ACC112 (cell line): ENCODE results near the gene TRPM3.

Experiments used
- H2AFZ ChIP-seq: fragments of 200-600 bp; sonication (generic); one replicate; pipeline ENCODE4 v1.6.0; 2017; ENCODE audit warnings: antibody characterized with exemption, low read length; ENCODE audit not compliant: unreplicated experiment
- H3K27ac ChIP-seq: fragments of 200-600 bp; sonication (generic); 2 replicates; pipeline ENCODE4 v1.5.1; 2014; ENCODE audit warnings: low read depth, mild to moderate bottlenecking, antibody characterized with exemption, low read length, moderate library complexity
- H3K27me3 ChIP-seq: fragments of 200-600 bp; sonication (generic); 2 replicates; pipeline ENCODE4 v1.6.1; 2014; ENCODE audit warnings: mild to moderate bottlenecking, antibody characterized with exemption, low read length, moderate library complexity, mixed read lengths; ENCODE audit not compliant: insufficient read depth
- H3K36me3 ChIP-seq: fragments of 200-600 bp; sonication (generic); 2 replicates; pipeline ENCODE4 v1.6.1; 2016; ENCODE audit warnings: mild to moderate bottlenecking, antibody characterized with exemption, low read length, moderate library complexity, mixed read lengths; ENCODE audit not compliant: insufficient read depth
- H3K4me1 ChIP-seq: fragments of 200-600 bp; sonication (generic); one replicate; pipeline ENCODE4 v1.6.1; 2016; ENCODE audit warnings: low read length, mixed read lengths; ENCODE audit not compliant: insufficient read depth, unreplicated experiment, control insufficient read depth
- H3K4me3 ChIP-seq: fragments of 200-600 bp; sonication (generic); 2 replicates; pipeline ENCODE4 v1.5.1; 2014; ENCODE audit warnings: mild to moderate bottlenecking, low read depth, low read length
- H3K79me2 ChIP-seq: fragments of 200-600 bp; sonication (generic); one replicate; pipeline ENCODE4 v1.6.0; 2016; ENCODE audit warnings: low read length; ENCODE audit not compliant: control insufficient read depth, unreplicated experiment, insufficient read depth

The TRPM3 gene

DNA sequence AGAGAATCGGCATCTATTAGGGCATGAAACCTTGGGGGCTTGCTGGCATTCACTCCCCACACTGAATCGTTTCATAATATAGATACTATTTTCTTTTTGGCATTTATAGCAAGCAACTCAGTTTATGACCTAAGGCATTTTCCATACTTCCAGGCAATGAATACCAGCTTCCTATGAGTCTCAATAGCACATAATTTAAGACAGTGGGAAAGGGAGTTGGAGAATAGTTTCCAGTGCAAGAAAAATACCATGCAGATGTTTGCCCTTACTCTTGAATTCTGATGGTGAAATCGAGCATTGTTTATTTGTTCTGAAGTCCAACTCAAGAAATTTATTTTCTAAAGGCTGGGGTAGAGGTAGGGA is 531.1 kb downstream of the TRPM3 start:
- H3K27me3 ChIP-seq = no peaks in the 10 kb centered on the region
- peak overlapping the region; percentile 41; the same call in 1 of the 2 replicates for H3K4me3 ChIP-seq
- no peaks in the 10 kb centered on the region for H3K36me3 ChIP-seq
- no peaks in the 10 kb centered on the region for H3K79me2 ChIP-seq
- peak overlapping the region; percentile 52 for H2AFZ ChIP-seq
- peaks cover 62% of the 10 kb centered on the region for H3K4me1 ChIP-seq
- peak overlapping the region; percentile 99 for H3K27ac ChIP-seq

DNA sequence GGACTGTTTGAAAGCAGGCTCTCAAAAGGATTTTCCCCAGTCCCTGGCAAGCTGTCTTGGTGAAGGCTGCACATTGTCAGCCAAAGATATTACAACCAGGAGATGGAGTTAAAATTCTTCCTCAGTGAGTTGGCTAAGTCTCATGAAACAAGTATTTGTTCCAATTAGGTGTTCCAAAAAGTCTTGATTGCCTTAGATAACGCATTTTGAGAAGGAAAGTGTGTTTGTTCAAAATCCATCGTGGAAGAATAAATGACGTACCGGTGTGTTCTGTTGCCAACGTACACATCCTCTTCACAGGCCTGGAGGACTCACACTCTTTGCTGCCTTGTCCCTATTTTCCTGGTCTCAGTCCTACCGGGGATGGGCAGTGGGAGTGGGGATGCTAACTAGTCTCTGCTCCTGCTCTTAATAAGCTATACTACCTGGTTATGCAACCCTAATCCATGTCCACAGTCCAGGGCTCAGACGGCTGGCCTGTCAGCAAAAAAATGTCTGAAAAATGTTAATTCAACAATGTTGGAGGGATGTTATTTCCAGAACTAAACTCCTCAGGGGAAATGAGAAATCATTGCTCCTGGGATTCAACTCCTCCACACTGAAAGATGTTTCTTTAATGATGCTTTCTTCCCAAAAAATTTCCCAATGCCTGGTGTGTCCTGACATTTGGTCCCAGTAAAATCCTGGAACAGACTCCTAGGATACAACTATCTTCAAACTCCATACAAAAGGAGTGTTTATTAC is 531.7 kb downstream of the TRPM3 start:
- peak overlapping the region; percentile 99 for H3K27ac ChIP-seq
- H3K4me3 ChIP-seq = peak overlapping the region; percentile 41
- H3K27me3 ChIP-seq = no peaks in the 10 kb centered on the region
- H3K36me3 ChIP-seq = no peaks in the 10 kb centered on the region
- H3K4me1 ChIP-seq = peaks cover 56% of the 10 kb centered on the region
- H3K79me2 ChIP-seq = no peaks in the 10 kb centered on the region
- H2AFZ ChIP-seq = peak overlapping the region; percentile 52

- H3K4me1 ChIP-seq = peaks cover 50% of the 10 kb centered on the region
- H3K79me2 ChIP-seq = no peaks in the 10 kb centered on the region
- H3K4me3 ChIP-seq = peak overlapping the region; percentile 41; the same call in 1 of the 2 replicates
- no peaks in the 10 kb centered on the region for H3K36me3 ChIP-seq
- peak overlapping the region; percentile 99 for H3K27ac ChIP-seq
- no peaks in the 10 kb centered on the region for H3K27me3 ChIP-seq
- peak overlapping the region; percentile 52 for H2AFZ ChIP-seq
Observed at GRCh38 chr9:70588999-70589398, 532.4 kb downstream of the TRPM3 start.

- peak overlapping the region; percentile 99 for H3K27ac ChIP-seq
- H3K4me1 ChIP-seq = peaks cover 50% of the 10 kb centered on the region
- peak overlapping the region; percentile 52 for H2AFZ ChIP-seq
Observed at GRCh38 chr9:70588381-70588780, 533.0 kb downstream of the TRPM3 start.

GRCh38 chr9:70587201-70587600 is 534.2 kb downstream of the TRPM3 start:
- Histone ChIP-seq H3K27me3 (no peaks in the 10 kb centered on the region), H3K4me1 (peaks cover 50% of the 10 kb centered on the region), H3K4me3 (no peak overlapping the region), H3K36me3 (no peaks in the 10 kb centered on the region), H3K27ac (peak overlapping the region; percentile 99), H2AFZ (peak overlapping the region; percentile 19), H3K79me2 (no peaks in the 10 kb centered on the region)

More at GRCh38 chr9:70588381-70588780, 533.0 kb downstream of the TRPM3 start:
- Histone ChIP-seq H3K27me3 (no peaks in the 10 kb centered on the region), H3K79me2 (no peaks in the 10 kb centered on the region), H3K4me3 (no peak overlapping the region), H3K36me3 (no peaks in the 10 kb centered on the region)

GRCh38 chr9:70586476-70586875 is 534.9 kb downstream of the TRPM3 start:
- Histone ChIP-seq H3K27ac (peak overlapping the region; percentile 99), H3K4me3 (no peak overlapping the region), H3K36me3 (no peaks in the 10 kb centered on the region), H3K4me1 (peaks cover 50% of the 10 kb centered on the region), H2AFZ (peak overlapping the region; percentile 25), H3K79me2 (no peaks in the 10 kb centered on the region), H3K27me3 (no peaks in the 10 kb centered on the region)

DNA sequence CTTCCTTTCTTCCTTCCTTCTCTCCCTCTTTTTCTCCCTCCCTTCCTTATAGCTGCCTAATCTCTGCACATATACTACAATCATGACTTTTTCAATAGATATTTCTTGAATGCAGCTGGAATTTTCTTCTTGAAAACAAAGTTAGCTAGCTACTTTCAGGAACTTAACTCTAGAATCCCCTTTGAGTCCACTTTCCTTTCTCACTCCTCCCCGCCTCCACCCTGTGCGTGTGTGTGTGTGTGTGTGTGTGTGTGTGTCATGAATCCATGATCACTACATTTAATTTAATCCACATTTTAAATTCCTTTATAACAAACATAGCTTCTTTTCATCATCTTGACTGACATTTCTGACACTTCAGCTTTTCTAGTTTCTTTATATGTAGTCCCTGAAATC is 539.5 kb downstream of the TRPM3 start:
- Histone ChIP-seq H3K4me1 (peaks cover 20% of the 10 kb centered on the region), H3K79me2 (no peaks in the 10 kb centered on the region), H3K27ac (no peak overlapping the region), H2AFZ (no peak overlapping the region), H3K4me3 (no peak overlapping the region), H3K27me3 (no peaks in the 10 kb centered on the region), H3K36me3 (no peaks in the 10 kb centered on the region)

- Histone ChIP-seq H3K27me3 (no peaks in the 10 kb centered on the region), H3K4me1 (peaks cover 18% of the 10 kb centered on the region), H3K4me3 (no peak overlapping the region), H3K36me3 (no peaks in the 10 kb centered on the region), H2AFZ (no peak overlapping the region), H3K27ac (no peak overlapping the region), H3K79me2 (no peaks in the 10 kb centered on the region)
Observed at GRCh38 chr9:70581214-70581954, 540.0 kb downstream of the TRPM3 start.

DNA sequence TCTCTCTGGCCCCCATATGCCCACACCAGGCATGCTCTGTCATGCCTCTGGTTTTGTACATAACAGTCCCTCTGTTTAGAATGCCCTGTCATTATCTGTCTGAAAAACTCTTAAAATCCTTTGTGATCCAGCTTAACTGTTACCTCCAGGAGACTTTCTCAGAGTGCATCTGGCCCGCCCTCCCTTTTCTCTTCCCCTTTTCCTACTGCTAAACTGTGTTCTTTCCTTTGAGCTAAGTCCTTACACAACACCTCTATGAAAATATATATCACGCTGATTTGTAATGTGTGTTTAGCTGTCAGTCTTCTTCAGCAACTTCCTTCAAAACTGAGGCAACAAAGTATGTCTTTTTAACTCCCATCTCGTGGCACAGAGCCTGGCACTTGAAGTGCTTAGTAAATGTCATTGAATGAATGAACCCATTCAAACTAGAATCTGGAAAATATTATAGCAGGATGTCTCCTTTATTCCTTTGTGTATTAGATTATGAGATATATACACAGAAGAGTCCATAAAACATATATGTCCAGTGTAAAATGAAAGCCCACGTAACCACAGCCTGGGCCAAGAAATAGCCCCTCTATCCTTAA is 540.7 kb downstream of the TRPM3 start:
- Histone ChIP-seq H2AFZ (no peak overlapping the region), H3K36me3 (no peaks in the 10 kb centered on the region), H3K27me3 (no peaks in the 10 kb centered on the region), H3K4me3 (no peak overlapping the region), H3K27ac (no peak overlapping the region), H3K4me1 (peaks cover 20% of the 10 kb centered on the region), H3K79me2 (no peaks in the 10 kb centered on the region)

DNA sequence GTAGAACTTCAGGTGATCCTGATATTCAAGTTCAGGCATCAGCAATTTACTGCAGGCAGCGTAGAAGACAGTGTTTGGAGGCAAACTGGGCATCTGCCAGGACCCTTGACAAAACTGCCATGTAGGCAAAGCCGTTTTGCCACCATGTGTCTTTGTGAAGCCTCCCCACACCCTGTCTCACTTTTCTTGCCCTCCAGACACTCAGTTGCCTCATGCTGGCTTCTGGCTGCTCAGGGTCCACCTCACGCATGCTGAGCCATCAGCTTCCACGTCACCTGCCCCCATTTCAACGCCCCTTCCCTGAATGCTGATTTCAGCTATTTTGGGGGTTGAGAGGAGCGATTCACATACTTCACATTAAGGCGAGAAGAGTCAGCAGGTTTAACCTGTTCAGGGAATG is 541.7 kb downstream of the TRPM3 start:
- H3K4me3 ChIP-seq = no peak overlapping the region

More for the DNA sequence above, 541.7 kb downstream of the TRPM3 start:
- no peaks in the 10 kb centered on the region for H3K27me3 ChIP-seq
- peaks cover 29% of the 10 kb centered on the region for H3K4me1 ChIP-seq
- H3K79me2 ChIP-seq = no peaks in the 10 kb centered on the region
- no peak overlapping the region for H2AFZ ChIP-seq
- no peaks in the 10 kb centered on the region for H3K36me3 ChIP-seq
- no peak overlapping the region for H3K27ac ChIP-seq
